HG02642 (cell line): ENCODE data around the gene GAB1.
A peak's percentile ranks its signal among the peaks of the same experiment; 100 is the strongest.
"Not testable (repeated sequence)": the region's sequence is repeated elsewhere in the genome, so short reads cannot be mapped to it uniquely, and the experiment has no call there.

ENCODE experiments used
- ATAC-seq: cut with Tn5 transposase; IDR thresholded peaks from one replicate; pipeline ENCODE4 v1.9.1; 2021; ENCODE audit warnings: mild to moderate bottlenecking; ENCODE audit not compliant: unreplicated experiment, poor library complexity

The GAB1 gene

DNA sequence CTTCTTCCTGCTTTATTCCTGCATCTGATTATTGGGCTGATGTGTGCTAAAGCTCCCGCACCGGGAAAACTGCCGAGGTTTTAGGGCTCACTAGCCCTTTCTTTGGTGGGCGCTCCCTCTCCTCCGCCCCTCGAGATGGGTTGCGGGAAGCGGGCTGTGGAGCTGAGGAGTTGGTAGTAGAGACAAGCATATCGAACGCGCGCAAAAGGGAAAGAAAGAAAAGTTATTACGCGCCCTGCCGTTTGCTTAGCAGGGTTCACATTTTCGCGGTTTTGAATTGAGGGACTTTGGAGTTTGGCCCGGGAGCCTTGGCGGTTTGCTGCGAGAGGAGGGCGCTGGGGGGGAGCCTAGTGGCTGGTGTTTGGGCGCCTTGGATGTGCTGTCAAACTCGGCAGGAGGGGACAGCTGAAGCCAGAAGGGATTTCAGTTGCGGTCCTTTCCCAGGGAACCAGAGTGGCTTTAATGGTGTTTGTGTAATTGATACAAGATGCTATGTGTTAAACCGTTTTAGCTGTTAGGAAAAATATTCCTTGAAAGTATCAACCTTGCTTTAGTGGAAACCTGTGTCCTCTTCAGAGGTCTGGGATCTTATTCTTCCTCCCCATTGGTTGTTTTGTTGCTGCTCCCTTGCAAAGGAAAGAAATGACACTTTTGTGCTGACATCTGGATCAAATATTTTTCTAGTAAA, 1.1 kb downstream of the GAB1 start:
- ATAC-seq, result no peak

DNA sequence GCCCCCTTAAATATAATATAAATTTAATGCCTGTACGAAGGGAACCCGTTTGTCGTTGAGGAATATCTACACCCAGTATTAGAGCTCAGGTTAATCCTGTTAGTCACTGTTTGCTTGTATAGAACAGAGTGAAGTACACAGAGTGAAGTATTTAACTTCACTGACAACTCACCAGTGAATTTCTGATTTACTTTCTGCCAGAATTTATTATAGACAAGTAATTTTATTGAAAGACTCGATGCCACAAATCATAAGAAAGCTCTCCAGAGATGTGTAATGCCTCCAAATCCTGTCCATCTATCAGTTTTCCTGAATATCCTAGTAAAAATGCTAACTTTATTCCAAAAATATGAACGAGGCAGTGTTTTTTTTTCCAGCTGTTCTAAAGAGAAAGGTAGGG, 1.6 kb downstream of the GAB1 start:
- ATAC-seq, result no peak

DNA sequence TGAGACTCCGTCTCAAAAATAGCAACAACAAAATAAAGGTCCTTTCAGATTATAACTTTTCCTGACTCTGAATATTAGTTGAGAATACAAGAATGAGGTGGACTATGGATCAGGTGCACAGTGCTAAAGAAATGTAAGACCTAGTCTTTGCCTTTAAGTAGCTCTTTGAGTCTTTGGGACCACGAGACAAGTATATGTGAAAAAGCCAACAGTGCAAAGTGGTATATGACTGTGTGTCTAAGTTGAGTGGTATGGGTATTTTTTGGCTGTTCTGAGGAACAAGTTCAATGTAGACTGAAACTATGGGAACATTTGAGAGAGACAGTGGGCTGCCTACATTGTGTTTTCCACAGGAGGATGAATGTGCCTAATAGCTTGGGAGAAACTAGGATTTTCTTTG, 2.8 kb downstream of the GAB1 start:
- ATAC-seq, result no peak

DNA sequence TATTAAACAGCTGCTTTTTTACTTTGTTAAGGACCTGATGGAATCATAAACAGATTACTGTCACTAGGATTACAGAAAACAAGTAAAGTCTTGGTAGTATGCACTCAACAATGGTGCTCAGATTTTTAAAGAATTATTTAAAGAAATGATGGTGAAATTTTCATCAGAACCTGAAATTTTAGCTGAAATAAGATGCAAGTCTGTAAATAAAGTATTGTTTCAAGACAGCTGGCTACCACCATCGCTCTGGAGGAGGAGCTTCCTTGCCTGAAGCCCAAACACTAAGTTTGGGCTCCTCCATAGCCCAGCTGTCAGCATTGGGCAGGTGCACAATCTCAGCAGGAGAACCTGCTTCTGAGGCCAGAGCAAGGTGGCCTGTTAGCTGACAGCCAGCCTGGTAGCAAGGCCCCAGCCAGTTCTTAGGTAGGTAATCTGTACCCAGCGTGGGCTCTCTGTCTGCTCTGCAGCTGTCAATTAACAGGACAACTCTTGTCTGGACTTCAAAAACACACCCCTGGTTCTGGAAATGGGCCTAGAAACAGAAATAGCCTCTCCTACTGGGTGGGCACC, 4.6 kb downstream of the GAB1 start:
- ATAC-seq, result no peak

DNA sequence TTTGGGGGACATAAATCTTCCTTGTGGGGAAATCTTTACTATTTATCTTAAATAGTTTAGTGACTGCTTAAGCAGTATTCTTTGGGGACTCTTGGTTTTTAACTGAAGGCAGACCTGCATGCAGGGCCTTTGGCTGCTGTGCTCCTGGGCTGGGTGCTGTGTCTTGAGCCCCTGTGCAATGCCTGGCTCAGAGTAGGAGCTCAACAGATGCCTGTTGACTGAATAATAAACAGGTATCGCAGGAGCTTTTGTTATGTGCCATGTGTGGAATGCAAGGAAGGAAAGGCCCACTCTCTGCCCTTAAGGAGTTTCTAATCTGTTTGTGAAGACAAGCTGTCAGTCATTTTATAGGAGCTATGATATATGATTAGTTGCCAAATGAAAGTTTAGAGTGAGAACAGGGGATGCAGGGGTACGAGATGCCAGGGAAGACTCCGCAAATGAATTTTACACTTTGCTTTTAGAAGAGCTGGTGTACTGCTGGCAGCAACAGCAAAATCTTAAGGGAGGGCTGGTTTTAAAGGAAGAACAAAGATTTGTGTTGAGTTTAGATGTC, 6.7 kb downstream of the GAB1 start:
- ATAC-seq, result no peak

DNA sequence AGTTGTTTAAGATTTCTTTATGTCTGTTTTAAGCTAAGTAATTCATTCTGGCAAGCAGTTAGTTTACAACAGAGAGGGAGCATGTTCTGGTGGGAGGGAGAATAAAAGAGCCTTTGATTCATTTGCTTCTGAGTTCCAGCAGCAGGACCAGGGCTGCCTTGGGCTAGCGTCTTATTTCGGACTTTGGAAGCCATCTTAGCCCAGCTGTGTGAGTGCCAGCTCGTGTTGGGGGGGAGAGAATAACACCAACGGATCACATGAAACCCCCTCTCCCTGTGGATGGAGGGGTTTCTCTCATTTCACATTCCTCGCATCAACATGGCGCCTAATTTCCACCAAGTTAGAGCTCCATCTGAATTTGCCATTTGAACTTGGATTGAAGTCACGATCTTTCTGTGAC, 7.4 kb downstream of the GAB1 start:
- no peak for ATAC-seq

DNA sequence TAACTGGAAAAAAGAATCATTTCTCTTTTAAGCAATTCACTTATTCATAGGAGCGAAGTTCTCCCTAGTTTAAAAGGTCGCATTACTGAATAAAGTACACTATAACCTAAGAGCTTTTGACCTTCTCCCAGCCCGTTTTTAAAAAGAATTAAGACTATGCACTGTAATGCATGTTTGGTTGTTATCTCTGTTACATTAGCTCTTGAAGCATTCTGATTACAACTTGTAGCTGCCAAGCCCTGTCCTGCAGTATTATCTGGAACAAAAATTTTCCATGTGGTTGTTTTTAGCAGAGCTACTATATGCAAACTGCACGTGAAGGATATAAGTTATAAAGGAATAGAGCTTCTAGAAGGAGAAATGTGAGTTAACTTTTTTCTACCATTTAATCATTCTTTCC, 8.1 kb downstream of the GAB1 start:
- no peak for ATAC-seq

DNA sequence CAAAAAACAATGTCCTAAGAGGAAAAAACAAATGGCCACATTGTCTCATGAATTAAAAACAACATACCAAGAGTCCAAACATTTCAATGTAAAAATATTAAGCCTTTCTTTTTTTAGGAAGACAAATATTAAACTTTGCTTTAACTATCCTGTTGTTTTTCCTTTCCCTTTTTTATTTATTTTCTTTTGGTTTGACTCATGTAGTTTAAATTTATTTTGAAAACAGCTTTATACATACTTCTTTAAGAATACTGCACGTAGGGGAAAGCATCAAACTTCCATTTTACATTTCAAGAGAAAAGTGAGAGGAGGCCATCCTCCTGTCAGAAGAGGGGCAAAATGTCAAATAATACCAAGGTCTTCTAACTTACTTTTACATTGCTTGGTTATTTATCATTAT, 8.7 kb downstream of the GAB1 start:
- ATAC-seq, result no peak

DNA sequence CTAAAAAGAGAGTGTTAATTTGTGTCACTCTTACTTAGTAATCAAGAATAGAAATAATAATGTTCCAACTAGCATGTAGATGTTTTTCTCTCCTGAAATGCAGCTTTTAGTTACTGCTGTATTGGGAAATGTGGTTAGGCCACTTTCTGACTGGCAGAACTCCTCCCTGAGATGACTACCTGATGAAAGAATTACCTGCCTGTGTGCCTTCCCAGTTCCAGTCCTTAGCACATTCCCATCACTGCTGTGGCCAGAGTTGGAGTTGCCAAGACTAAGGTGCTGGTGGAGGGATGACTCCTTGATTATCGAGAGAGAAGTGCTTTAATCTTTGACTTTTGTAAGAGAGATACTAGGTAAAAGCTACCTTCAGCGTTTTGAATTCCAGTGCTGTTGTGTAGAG, 9.5 kb downstream of the GAB1 start:
- ATAC-seq, result no peak

DNA sequence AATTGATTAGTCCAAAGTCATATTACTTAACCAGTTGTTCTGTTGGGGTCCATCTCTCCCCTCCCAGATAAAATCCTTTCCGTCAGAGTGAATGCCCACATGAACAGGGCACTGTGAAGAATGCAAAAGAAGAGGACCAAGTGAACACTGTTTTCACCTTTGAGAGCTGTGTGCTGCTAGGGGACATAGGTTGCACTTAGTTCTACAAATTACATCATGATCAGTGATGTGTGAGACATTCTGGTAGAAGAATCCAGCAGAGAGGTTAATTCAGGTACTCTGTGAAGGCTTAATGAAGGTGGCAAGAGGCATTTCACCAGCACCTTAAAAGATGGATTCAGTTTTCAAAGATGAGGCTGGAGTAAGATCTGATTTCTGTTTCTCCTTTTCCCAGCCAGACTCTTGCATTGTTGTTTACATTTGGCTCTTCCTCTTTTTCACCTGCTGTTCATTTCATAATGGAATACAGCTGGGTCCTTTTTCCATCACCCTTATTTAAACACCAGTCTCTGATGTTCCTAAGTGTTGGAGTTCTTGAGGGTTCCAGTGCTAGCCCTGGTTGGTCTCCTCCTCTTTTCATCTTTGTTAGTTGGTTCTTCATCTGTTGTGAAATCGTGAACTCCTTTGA, 10.9 kb downstream of the GAB1 start:
- ATAC-seq, result no peak

DNA sequence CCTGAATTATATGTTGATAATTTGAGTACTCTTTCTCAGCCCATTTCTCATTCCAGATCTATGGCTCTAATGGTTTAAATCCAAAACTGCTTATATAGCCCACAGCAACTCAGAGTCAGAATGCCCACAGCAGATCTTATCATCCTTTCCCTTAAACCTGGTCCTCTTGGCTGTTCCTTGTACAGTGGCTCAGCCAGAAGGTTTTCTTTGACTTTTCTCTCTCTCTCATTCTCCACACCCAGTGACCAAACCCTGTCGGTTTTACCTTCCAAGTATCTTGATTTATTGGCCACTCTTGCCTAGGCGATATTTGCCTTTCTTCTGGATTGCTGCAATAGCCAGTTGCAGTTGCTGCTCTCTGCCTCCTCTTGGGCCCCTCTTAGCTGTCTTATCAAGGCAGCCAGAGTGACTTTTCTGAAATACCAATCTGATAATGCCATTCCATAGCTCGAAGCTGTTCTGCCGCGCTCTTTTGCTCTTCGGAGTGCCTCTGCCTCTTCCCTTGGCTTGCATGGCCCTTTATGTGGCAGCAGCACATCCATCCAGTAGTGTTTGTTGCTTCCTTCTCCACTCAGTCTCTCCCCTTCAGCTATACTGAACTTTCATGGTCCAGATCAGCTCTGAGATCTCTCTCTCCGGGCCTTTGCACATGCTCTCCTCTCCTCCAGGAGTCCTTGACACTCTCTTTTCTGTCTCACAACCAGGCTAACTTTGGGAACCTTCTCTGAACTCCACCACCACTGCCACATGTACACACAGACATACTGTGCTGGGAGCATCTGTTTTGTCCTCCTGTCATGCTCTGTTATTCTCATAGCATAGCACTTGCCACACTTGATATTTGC, 11.8 kb downstream of the GAB1 start:
- no peak for ATAC-seq

DNA sequence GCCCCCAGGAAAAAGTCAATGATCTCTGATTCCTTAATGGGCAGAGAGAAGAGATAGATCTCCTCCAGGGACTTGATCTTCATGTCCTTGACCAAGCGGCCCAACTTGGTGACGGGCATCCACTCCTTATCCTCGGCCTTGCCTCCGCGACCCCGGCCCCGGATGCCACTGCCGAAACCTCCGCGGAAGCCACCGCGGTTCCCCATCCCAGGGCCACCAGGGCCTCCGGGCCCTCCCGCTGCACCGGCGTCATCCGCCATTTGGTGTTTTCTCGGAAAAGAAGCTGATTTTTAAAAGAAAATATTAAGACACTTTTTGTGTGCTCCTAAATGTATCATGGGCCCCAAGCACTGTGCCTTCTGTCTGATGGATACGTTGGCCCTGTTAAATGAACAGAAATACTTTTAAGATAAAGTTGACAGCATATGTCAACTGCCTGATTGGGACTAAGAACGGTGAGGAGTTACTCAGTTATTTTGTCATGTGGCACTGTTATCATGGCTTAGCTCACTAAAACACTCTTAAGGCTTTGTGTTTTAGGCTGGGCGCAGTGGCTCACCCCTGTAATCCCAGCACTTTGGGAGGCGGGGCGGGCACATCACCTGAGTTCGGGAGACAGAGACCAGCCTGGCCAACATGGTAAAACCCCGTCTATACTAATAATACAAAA, 13.3 kb downstream of the GAB1 start:
- not testable (repeated sequence) for ATAC-seq

DNA sequence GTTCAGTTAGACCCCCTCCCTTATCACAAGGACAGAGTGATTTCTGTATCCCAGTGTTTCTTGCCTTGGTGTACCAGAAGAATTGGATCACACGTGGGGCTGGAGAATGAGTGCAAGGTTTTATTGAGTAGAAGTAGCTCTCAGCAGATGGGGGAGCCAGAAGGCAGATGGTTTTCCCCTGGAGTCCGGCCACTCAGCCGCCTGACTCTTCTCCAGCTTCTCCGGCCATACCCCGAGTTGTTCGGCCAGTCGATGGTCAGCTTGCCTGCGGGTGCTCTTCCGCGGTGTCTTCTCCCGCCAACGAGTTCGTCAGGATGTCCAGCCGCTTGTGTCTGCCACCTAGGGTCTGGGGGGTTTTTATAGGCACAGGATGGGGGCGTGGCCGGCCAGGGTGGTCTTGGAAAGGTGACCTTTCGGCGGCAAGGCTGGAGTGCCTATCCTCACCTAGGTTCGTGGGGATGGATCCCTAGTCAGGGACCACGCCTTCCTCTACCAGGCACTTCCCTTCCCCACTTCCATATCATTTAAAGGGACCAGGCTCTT, 14.5 kb downstream of the GAB1 start:
- ATAC-seq, result no peak

DNA sequence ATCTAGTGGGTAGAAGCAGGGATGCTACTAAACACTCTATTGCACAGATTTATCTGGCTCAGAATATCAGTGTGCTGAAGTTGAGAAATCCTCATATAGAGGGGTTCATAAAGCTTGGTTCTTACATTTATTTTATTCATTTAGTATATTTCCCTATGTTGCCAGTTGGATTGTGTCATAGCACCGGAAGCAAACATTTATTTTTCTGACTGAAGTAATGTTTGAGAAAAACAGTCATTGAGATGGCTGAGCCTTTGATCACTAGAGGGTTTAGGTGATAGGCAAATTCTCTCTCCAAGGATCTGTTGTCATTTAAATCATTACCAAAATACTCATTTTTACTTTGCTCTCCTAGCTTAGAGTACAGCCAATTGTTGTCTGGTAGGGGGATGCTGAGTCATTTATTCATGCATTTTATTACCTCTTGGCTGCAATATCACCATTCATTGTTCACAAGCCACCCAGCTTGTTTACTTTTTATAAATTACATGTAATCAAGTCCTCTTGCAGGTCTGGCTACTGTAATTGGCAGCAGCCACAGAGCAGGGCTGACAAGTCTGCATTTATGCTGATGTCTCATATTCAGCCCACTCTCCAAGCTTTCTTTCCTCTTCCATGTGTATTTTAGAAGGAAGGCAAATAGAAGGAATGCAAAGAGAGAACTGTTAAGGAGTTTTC, 15.2 kb downstream of the GAB1 start:
- ATAC-seq, result no peak

DNA sequence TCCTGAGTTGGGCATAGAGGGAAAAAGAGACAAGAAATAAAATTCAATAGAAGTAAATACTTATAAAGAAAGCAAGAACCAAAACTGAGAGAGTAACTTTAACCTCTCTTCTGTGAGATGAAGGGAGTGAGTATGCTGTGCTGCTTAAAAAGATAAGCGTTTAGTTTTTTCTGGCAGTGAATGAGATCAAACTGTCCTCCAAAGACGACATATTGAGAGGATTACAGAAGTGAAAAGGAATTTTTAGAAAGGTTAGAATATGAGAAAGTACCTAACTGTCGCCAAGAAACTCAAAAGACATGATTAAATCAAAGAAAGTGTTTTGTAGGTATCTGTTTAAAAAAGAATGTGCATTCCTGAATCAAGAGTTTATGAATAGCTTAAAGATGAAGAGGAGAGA, 16.0 kb downstream of the GAB1 start:
- ATAC-seq, result no peak

DNA sequence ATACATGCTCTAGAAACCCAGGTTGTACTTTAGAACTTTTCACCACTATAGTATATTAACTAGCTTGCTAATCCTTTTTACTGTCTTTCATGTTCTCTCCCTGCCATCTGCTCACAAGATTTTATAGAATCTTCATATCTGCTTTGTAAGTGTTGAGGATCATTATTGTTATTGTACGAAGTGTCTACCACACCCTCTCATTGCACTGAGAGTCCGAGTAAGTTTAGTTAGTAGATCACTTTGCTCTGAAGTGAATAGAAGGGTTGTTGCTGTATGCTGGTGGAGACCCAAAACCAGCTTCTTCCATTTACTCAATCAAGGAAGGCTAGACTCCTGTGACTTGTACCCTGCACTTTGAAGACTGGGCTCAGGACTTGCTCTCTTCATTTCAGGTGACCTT, 17.1 kb downstream of the GAB1 start:
- no peak for ATAC-seq

DNA sequence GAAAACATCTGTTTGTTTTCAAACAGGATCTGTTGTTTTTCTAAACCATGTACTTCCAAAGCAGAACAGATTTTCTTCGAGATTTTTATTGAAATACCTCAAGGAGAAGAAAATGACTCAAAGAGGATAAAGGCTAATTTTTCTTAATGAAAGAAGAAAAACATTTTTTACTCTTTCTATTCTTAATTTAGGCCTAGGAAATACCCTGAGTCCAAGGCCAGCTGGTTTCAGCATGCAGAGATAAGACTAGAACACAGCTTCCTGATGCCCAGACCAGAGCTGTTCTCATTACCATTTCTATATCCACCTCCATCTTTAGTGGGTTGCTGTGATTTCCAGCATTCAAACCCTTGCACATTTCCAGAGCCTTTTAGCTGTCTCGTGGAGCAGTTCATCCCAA, 18.3 kb downstream of the GAB1 start:
- ATAC-seq, result peak; percentile 39

DNA sequence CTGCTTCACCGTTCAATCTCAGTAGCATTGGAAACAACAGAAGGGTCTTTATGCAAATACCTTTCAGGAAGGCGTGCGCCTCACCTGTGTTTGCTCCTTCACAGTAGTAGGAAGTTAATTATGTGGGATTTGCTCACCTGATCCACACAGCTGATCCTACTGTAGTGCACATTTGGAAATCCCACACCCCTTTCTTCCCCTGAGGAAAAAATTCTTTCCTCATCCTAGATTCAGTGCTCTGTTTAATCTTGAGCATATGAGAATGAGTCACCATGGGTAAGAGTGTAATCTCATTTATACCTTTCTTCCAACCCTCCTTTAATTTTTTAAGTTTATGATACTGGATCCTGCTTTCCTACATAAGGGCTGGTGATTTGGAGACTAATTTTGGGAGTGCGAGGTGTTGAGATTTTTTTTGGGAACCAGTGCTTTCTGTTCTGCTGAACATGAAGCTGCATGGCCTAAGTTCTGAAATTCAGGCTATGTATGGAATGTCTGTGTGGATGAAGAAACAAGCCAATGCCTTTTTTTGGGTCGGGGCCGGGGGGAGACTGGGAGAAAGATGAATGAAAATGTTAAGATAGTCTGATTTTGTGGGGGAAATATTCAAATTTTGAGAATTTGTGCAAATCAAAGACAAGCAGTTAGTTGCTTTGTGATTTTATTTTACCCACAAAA, 19.0 kb downstream of the GAB1 start:
- no peak for ATAC-seq

DNA sequence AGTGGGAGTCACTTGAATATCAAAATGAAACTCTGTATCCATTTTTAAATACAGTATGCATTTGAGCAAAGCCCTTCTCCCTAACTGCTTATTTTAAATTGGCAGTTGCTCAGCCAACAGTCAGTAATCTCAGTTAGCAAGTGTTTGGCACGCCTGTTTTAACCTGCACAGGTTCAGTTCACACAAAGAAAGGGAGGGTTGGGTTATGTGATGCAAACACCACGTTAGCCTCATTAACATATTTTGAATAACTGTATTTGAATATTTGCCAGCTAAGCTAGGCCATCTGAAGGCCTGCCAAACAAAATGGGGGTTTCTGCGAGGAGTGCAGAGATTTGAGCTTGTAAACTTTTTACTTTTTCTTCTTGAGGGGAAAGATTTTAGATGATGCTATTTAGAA, 19.8 kb downstream of the GAB1 start:
- ATAC-seq, result no peak
